ENCODE results near the gene CHIC2. TPM values are rescaled to one million over a fixed set of nuclear protein-coding genes. Genes with fewer than 3 reads are reported as not detected.
"Not testable (repeated sequence)": the region's sequence is repeated elsewhere in the genome, so short reads cannot be mapped to it uniquely, and the experiment has no call there.

CHIC2 gene
- polyA plus RNA-seq, 1 donor from 2014 or later = 58.5 TPM

- no peaks in the 10 kb centered on the region for H3K36me3 ChIP-seq (ENCODE audit: insufficient read depth, low read length)
- TF ChIP-seq SMC3 (conservative IDR thresholded peaks at IDR 0.05; ENCODE audit: poor library complexity) (no peak), POLR2AphosphoS5 (IDR thresholded peaks at IDR 0.05) (no peak), EP300 (conservative IDR thresholded peaks at IDR 0.05; ENCODE audit: poor library complexity, severe bottlenecking) (no peak), RAD21 (conservative IDR thresholded peaks at IDR 0.05) (no peak), EZH2 (IDR thresholded peaks at IDR 0.05; ENCODE audit: borderline replicate concordance, insufficient read depth, low read length, poor library complexity, severe bottlenecking) (no peak), TAF1 (IDR thresholded peaks at IDR 0.05; ENCODE audit: low read depth) (no peak), MXI1 (conservative IDR thresholded peaks at IDR 0.05; ENCODE audit: poor library complexity, severe bottlenecking) (no peak), REST (IDR thresholded peaks at IDR 0.05; ENCODE audit: borderline replicate concordance) (no peak)
- TF ChIP-seq, protein P1, sequence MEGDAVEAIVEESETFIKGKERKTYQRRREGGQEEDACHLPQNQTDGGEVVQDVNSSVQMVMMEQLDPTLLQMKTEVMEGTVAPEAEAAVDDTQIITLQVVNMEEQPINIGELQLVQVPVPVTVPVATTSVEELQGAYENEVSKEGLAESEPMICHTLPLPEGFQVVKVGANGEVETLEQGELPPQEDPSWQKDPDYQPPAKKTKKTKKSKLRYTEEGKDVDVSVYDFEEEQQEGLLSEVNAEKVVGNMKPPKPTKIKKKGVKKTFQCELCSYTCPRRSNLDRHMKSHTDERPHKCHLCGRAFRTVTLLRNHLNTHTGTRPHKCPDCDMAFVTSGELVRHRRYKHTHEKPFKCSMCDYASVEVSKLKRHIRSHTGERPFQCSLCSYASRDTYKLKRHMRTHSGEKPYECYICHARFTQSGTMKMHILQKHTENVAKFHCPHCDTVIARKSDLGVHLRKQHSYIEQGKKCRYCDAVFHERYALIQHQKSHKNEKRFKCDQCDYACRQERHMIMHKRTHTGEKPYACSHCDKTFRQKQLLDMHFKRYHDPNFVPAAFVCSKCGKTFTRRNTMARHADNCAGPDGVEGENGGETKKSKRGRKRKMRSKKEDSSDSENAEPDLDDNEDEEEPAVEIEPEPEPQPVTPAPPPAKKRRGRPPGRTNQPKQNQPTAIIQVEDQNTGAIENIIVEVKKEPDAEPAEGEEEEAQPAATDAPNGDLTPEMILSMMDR (IDR thresholded peaks at IDR 0.05; ENCODE audit: poor library complexity, severe bottlenecking) = no peak
- H3K27ac ChIP-seq (ENCODE audit: low read length) = no peak overlapping the region
- H3F3A ChIP-seq (ENCODE audit: insufficient read depth, low read length, poor library complexity, severe bottlenecking) = no peaks in the 10 kb centered on the region
- no peaks in the 10 kb centered on the region for H3K9me3 ChIP-seq (ENCODE audit: low read length)
- no peaks in the 10 kb centered on the region for H3K27me3 ChIP-seq (ENCODE audit: insufficient read depth, low read depth, low read length)
- no peak overlapping the region for H3K4me2 ChIP-seq (ENCODE audit: low read length)
- H4K20me1 ChIP-seq (ENCODE audit: insufficient read depth) = no peaks in the 10 kb centered on the region
- no peaks in the 10 kb centered on the region for H3K9me2 ChIP-seq (ENCODE audit: insufficient read depth, low read length)
- peaks cover 95% of the 10 kb centered on the region for H3K79me2 ChIP-seq (replicated peaks; ENCODE audit: insufficient read depth, low read length)
- H3K4me3 ChIP-seq (ENCODE audit: low read length) = no peak overlapping the region
- H2AFZ ChIP-seq (ENCODE audit: low read depth, low read length) = no peak overlapping the region
- no peak overlapping the region for H3K9ac ChIP-seq (ENCODE audit: low read length)
Observed at GRCh38 chr4:54054501-54054900, 9.9 kb downstream of the CHIC2 start.

- H4K20me1 ChIP-seq (ENCODE audit: insufficient read depth) = not testable (repeated sequence)
- H3K79me2 ChIP-seq (replicated peaks; ENCODE audit: insufficient read depth, low read length) = peaks cover 95% of the 10 kb centered on the region
Observed at GRCh38 chr4:54053322-54053721, 11.1 kb downstream of the CHIC2 start.

More at GRCh38 chr4:54053322-54053721, 11.1 kb downstream of the CHIC2 start:
- not testable (repeated sequence) for H3K4me2 ChIP-seq (ENCODE audit: low read length); H3K27ac ChIP-seq (ENCODE audit: low read length); H3K27me3 ChIP-seq (ENCODE audit: insufficient read depth, low read depth, low read length); H3K9ac ChIP-seq (ENCODE audit: low read length); H3K4me3 ChIP-seq (ENCODE audit: low read length); H3F3A ChIP-seq (ENCODE audit: insufficient read depth, low read length, poor library complexity, severe bottlenecking); H2AFZ ChIP-seq (ENCODE audit: low read depth, low read length); H3K9me3 ChIP-seq (ENCODE audit: low read length); H3K36me3 ChIP-seq (ENCODE audit: insufficient read depth, low read length); H3K9me2 ChIP-seq (ENCODE audit: insufficient read depth, low read length)
